Measurements from ENCODE around the gene APOA1. TPM values are rescaled to one million over a fixed set of nuclear protein-coding genes. Genes with fewer than 3 reads are reported as not detected.
A peak's percentile ranks its signal among the peaks of the same experiment; 100 is the strongest.

The APOA1 gene
- total and polyA plus RNA-seq, 2 experiments from 2014 or later, result 0.23 TPM; not detected in 1

DNA sequence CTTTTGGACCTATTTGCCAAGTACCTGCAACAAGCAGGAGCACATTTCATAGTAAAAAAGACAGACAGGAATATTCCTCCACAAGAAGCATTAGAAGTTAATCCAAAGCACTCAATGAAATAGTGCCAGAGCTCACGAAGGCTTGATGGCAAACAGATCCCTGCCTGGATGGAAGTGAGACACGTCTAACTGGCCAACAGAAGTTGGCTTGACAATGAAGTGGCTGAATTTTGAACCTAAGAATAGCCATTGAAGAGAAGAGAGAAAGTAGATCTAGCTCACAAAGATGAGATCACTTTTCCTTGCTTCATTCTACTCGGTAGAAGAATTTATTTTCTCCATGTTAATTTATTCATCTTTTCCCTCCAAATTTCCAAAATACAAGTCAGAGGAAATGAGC lies 30.6 kb upstream of the APOA1 start:
- Histone ChIP-seq H3K27ac (no peak overlapping the region), H3K9me2 (ENCODE audit: insufficient read depth) (no peaks in the 10 kb centered on the region), H3K9ac (no peak overlapping the region), H2AFZ (no peak overlapping the region), H3K36me3 (ENCODE audit: low read depth) (no peaks in the 10 kb centered on the region), H3K79me2 (ENCODE audit: insufficient read depth) (no peaks in the 10 kb centered on the region), H3K4me3 (no peak overlapping the region), H4K20me1 (ENCODE audit: insufficient read depth) (no peaks in the 10 kb centered on the region), H3K4me2 (ENCODE audit: unreplicated experiment) (no peak overlapping the region), H3K4me1 (ENCODE audit: insufficient read depth) (peaks cover 70% of the 10 kb centered on the region), H3F3A (ENCODE audit: insufficient read depth) (peaks cover 59% of the 10 kb centered on the region), H3K27me3 (replicated peaks; ENCODE audit: insufficient read depth) (no peaks in the 10 kb centered on the region), H3K9me3 (ENCODE audit: low read depth) (no peaks in the 10 kb centered on the region)
- in situ Hi-C loops (cut with MboI), result no loop called here
- no peak for DNase-seq
- no peak for TF ChIP-seq EZH2 (IDR thresholded peaks at IDR 0.05; ENCODE audit: insufficient read depth, poor library complexity, severe bottlenecking)
- TF ChIP-seq EZH2phosphoT487 (IDR thresholded peaks at IDR 0.05; ENCODE audit: insufficient read depth, low read depth), result no peak
- 72 to 75% methylated on average over 3 of the region's 3 CpGs for WGBS, 2 experiments (ENCODE audit: low coverage in 1 of 2, low lambda C conversion rate in 2 of 2, missing lambda C conversion rate in 2 of 2)

DNA sequence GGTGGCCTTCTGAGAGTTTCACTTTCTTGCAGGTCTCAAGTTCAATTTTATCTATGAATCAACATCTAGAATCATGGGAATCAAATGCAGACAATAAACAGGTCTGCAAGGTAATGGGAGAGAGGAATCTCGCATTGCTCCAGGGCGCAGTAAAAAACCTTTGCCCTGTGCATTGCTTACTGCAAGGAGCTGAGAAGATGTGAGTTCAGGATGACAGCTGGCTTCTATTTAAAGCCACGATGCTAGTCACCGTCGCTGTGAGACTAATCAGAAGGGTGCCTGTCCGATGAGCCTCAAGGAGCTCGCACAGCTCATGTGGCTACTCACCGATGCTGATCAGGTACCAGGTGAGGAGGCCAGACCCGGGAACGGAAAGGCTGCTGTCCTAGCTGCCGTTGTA lies 30.2 kb upstream of the APOA1 start:
- Histone ChIP-seq H3K79me2 (ENCODE audit: insufficient read depth) (no peaks in the 10 kb centered on the region), H3K9me3 (ENCODE audit: low read depth) (no peaks in the 10 kb centered on the region), H3K9ac (no peak overlapping the region), H3K36me3 (ENCODE audit: low read depth) (no peaks in the 10 kb centered on the region), H3K9me2 (ENCODE audit: insufficient read depth) (no peaks in the 10 kb centered on the region), H3K4me3 (no peak overlapping the region), H3K4me2 (ENCODE audit: unreplicated experiment) (no peak overlapping the region), H3K27me3 (replicated peaks; ENCODE audit: insufficient read depth) (no peaks in the 10 kb centered on the region), H4K20me1 (ENCODE audit: insufficient read depth) (no peaks in the 10 kb centered on the region), H3F3A (ENCODE audit: insufficient read depth) (peaks cover 61% of the 10 kb centered on the region), H3K27ac (no peak overlapping the region; the same call in 1 of the 2 replicates), H3K4me1 (ENCODE audit: insufficient read depth) (peaks cover 74% of the 10 kb centered on the region), H2AFZ (no peak overlapping the region)
- TF ChIP-seq EZH2 (IDR thresholded peaks at IDR 0.05; ENCODE audit: insufficient read depth, poor library complexity, severe bottlenecking), result no peak
- TF ChIP-seq EZH2phosphoT487 (IDR thresholded peaks at IDR 0.05; ENCODE audit: insufficient read depth, low read depth), result no peak
- WGBS, 2 experiments (ENCODE audit: low coverage in 1 of 2, low lambda C conversion rate in 2 of 2, missing lambda C conversion rate in 2 of 2), result 86 to 87% methylated on average over 11 of the region's 11 CpGs
- no peak for DNase-seq
- in situ Hi-C loops (cut with MboI), result no loop called here

DNA sequence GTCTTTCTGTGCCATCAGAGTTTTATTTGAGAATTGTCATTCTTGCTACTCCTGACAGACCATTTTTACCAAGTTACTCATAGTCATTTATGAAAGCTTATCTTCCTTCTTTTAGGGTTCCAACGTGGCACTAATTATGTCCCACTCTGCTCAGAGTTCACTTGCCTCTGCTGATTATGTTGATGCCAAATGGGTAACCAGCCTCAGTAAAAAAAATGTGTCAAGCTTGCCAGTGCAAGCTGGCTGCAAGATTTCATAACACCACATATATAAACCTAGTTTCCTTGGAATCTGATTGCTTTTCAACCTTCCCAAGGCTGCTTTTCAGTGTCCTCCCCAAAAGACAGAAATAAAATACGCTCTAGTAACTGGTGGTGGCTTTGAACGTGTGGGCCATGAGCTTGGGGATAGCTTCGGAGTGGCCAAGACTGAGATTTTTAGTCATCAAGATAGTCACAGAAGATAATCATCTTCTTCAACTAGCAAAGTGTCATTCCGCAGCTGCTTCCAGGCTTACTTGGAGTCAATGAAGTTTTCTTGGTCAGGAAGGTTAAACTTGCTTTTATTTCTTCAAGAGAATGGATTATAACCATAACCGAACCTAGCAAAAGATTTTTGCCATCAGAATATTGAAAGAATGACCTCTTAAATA lies 29.5 kb upstream of the APOA1 start:
- Histone ChIP-seq H3K9me3 (ENCODE audit: low read depth) (no peaks in the 10 kb centered on the region), H3K79me2 (ENCODE audit: insufficient read depth) (no peaks in the 10 kb centered on the region), H3K36me3 (ENCODE audit: low read depth) (no peaks in the 10 kb centered on the region), H3K9ac (no peak overlapping the region), H3K4me1 (ENCODE audit: insufficient read depth) (peaks cover 77% of the 10 kb centered on the region), H2AFZ (no peak overlapping the region), H3K27ac (peak overlapping the region; percentile 81), H3K4me2 (ENCODE audit: unreplicated experiment) (no peak overlapping the region), H3K4me3 (no peak overlapping the region), H3K9me2 (ENCODE audit: insufficient read depth) (no peaks in the 10 kb centered on the region), H3K27me3 (replicated peaks; ENCODE audit: insufficient read depth) (no peaks in the 10 kb centered on the region), H3F3A (ENCODE audit: insufficient read depth) (peaks cover 64% of the 10 kb centered on the region), H4K20me1 (ENCODE audit: insufficient read depth) (no peaks in the 10 kb centered on the region)
- in situ Hi-C loops (cut with MboI), result no loop called here
- no peak for TF ChIP-seq EZH2 (IDR thresholded peaks at IDR 0.05; ENCODE audit: insufficient read depth, poor library complexity, severe bottlenecking)
- peak; percentile 51 for DNase-seq
- WGBS, 2 experiments (ENCODE audit: low coverage in 1 of 2, low lambda C conversion rate in 2 of 2, missing lambda C conversion rate in 2 of 2), result 58 to 61% methylated on average over 6 of the region's 6 CpGs

DNA sequence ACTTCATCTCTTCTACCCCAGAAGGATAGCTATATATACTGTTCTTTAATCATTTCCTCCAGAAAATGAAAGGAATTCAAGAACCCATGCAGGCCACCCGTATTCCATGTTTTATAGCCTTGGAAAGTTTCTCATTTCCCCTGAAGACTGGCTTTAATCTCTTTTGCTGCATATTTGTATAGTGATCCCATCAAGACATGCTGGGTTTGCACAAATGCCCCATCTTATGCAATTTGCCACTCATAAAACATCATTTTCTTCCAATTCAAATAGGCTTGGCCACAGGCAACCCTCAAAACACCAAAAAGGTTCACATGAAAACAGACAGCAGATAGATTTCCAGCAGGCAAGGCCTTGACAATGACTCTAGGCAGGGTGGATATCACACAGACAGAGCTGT lies 28.3 kb upstream of the APOA1 start:
- no peak for TF ChIP-seq EZH2phosphoT487 (IDR thresholded peaks at IDR 0.05; ENCODE audit: insufficient read depth, low read depth)
- no peak for TF ChIP-seq EZH2 (IDR thresholded peaks at IDR 0.05; ENCODE audit: insufficient read depth, poor library complexity, severe bottlenecking)
- Histone ChIP-seq H3K9me3 (ENCODE audit: low read depth) (no peaks in the 10 kb centered on the region), H3K4me1 (ENCODE audit: insufficient read depth) (peaks cover 78% of the 10 kb centered on the region), H3K36me3 (ENCODE audit: low read depth) (no peaks in the 10 kb centered on the region; the same call in 1 of the 2 replicates), H3K27ac (peak overlapping the region; percentile 81), H3K79me2 (ENCODE audit: insufficient read depth) (no peaks in the 10 kb centered on the region), H3K9me2 (ENCODE audit: insufficient read depth) (no peaks in the 10 kb centered on the region), H3K9ac (peak overlapping the region; percentile 25; the same call in 1 of the 2 replicates), H3F3A (ENCODE audit: insufficient read depth) (peaks cover 65% of the 10 kb centered on the region), H3K4me2 (ENCODE audit: unreplicated experiment) (peak overlapping the region; percentile 29), H2AFZ (no peak overlapping the region), H4K20me1 (ENCODE audit: insufficient read depth) (no peaks in the 10 kb centered on the region), H3K27me3 (replicated peaks; ENCODE audit: insufficient read depth) (no peaks in the 10 kb centered on the region), H3K4me3 (no peak overlapping the region)
- in situ Hi-C loops (cut with MboI), result no loop called here
- DNase-seq, result peak; percentile 70
- 4 to 13% methylated on average over 1 of the region's 1 CpG for WGBS, 2 experiments (ENCODE audit: low coverage in 1 of 2, low lambda C conversion rate in 2 of 2, missing lambda C conversion rate in 2 of 2)
